ENCODE results near the gene TRIM36. TPM values are rescaled to one million over a fixed set of nuclear protein-coding genes. Genes with fewer than 3 reads are reported as not detected.

Gene TRIM36
- polyA plus RNA-seq, 1 donor (not counting 4 experiments of a cell fraction or from before 2014, with no cell fraction given): 2.4 TPM

- no peaks in the 10 kb centered on the region for H3K27me3 ChIP-seq (ENCODE audit: control insufficient read depth, extremely low read depth, insufficient read depth, low read length)
- TF ChIP-seq EZH2 (IDR thresholded peaks at IDR 0.05; ENCODE audit: low read length) (no peak), CTCF (optimal IDR thresholded peaks at IDR 0.05 in 1 of 3, IDR thresholded peaks at IDR 0.05 in 1 of 3, conservative IDR thresholded peaks at IDR 0.05 in 1 of 3; ENCODE audit: extremely low read depth in 1 of 3, insufficient read depth in 2 of 3, low read length in 3 of 3) (no peak)
These were observed 21.8 kb upstream of the TRIM36 start for GRCh38 chr5:115191474-115192031.

GRCh38 chr5:115190388-115190787 is 20.7 kb upstream of the TRIM36 start:
- Histone ChIP-seq H3K27me3 (ENCODE audit: control insufficient read depth, extremely low read depth, insufficient read depth, low read length) (no peaks in the 10 kb centered on the region), H3K9me1 (ENCODE audit: control insufficient read depth, extremely low read depth, insufficient read depth, low read length) (no peaks in the 10 kb centered on the region), H3K4me3 (ENCODE audit: control insufficient read depth in 2 of 3, extremely low read depth in 1 of 3, insufficient read depth in 2 of 3, low read depth in 1 of 3, low read length in 3 of 3) (no peak overlapping the region), H3K36me3 (ENCODE audit: control insufficient read depth in 2 of 2, extremely low read depth in 1 of 2, insufficient read depth in 2 of 2, low read length in 2 of 2) (no peaks in the 10 kb centered on the region), H3K9me3 (ENCODE audit: control insufficient read depth, low read depth, low read length) (no peaks in the 10 kb centered on the region), H2AFZ (ENCODE audit: control insufficient read depth, low read length) (no peak overlapping the region), H3K4me2 (ENCODE audit: control insufficient read depth, extremely low read depth, insufficient read depth, low read depth, low read length) (no peak overlapping the region), H3K27ac (ENCODE audit: control insufficient read depth, insufficient read depth, low read length) (no peak overlapping the region), H3K9ac (ENCODE audit: control insufficient read depth, extremely low read depth, insufficient read depth, low read length) (no peak overlapping the region), H3K4me1 (ENCODE audit: control insufficient read depth, extremely low read depth, insufficient read depth, low read length) (no peaks in the 10 kb centered on the region), H4K20me1 (ENCODE audit: control insufficient read depth, extremely low read depth, insufficient read depth, low read length) (no peaks in the 10 kb centered on the region), H3K79me2 (ENCODE audit: control insufficient read depth, insufficient read depth, low read length) (no peaks in the 10 kb centered on the region)
- dilution Hi-C loops (cut with MboI; ENCODE audit: extremely low pct_ligation_motif_present, low sequenced_read_pairs): no loop called here
- DNase-seq (ENCODE audit: low read depth, low spot score) (no peak), FAIRE-seq (no peak)
- TF ChIP-seq EZH2 (IDR thresholded peaks at IDR 0.05; ENCODE audit: low read length): no peak
- no peak for TF ChIP-seq CTCF (optimal IDR thresholded peaks at IDR 0.05 in 1 of 3, IDR thresholded peaks at IDR 0.05 in 1 of 3, conservative IDR thresholded peaks at IDR 0.05 in 1 of 3; ENCODE audit: extremely low read depth in 1 of 3, insufficient read depth in 2 of 3, low read length in 3 of 3)

More at GRCh38 chr5:115191474-115192031, 21.8 kb upstream of the TRIM36 start:
- FAIRE-seq: peak; percentile 56
- Histone ChIP-seq H2AFZ (ENCODE audit: control insufficient read depth, low read length) (no peak overlapping the region), H3K9me3 (ENCODE audit: control insufficient read depth, low read depth, low read length) (no peaks in the 10 kb centered on the region), H3K36me3 (ENCODE audit: control insufficient read depth in 2 of 2, extremely low read depth in 1 of 2, insufficient read depth in 2 of 2, low read length in 2 of 2) (no peaks in the 10 kb centered on the region), H3K79me2 (ENCODE audit: control insufficient read depth, insufficient read depth, low read length) (no peaks in the 10 kb centered on the region), H3K27ac (ENCODE audit: control insufficient read depth, insufficient read depth, low read length) (no peak overlapping the region), H4K20me1 (ENCODE audit: control insufficient read depth, extremely low read depth, insufficient read depth, low read length) (no peaks in the 10 kb centered on the region), H3K9me1 (ENCODE audit: control insufficient read depth, extremely low read depth, insufficient read depth, low read length) (no peaks in the 10 kb centered on the region), H3K9ac (ENCODE audit: control insufficient read depth, extremely low read depth, insufficient read depth, low read length) (no peak overlapping the region), H3K4me3 (ENCODE audit: control insufficient read depth in 2 of 3, extremely low read depth in 1 of 3, insufficient read depth in 2 of 3, low read depth in 1 of 3, low read length in 3 of 3) (no peak overlapping the region), H3K4me2 (ENCODE audit: control insufficient read depth, extremely low read depth, insufficient read depth, low read depth, low read length) (no peak overlapping the region), H3K4me1 (ENCODE audit: control insufficient read depth, extremely low read depth, insufficient read depth, low read length) (no peaks in the 10 kb centered on the region)
- dilution Hi-C loops (cut with MboI; ENCODE audit: extremely low pct_ligation_motif_present, low sequenced_read_pairs): no loop called here
- no peak for DNase-seq (ENCODE audit: low read depth, low spot score)
